GM23338 (cell line): ENCODE results near the gene MXRA7. TPM values are rescaled to one million over a fixed set of nuclear protein-coding genes. Genes with fewer than 3 reads are reported as not detected.
A peak's percentile ranks its signal among the peaks of the same experiment; 100 is the strongest.

Source experiments
- ATAC-seq: fragments of 200-7000 bp; cut with Tn5 transposase; 3 replicates; pipeline ENCODE4 v1.9.1; 2020
- DNase-seq: peaks from one replicate; pipeline ENCODE4 v3.0.0-alpha.2; 2015; ENCODE audit warnings: low spot score
- H2AFZ ChIP-seq: fragments of 200-600 bp; sonication (generic); 2 replicates; pipeline ENCODE4 v1.8.0; 2016; ENCODE audit warnings: antibody characterized with exemption, mild to moderate bottlenecking, moderate library complexity
- H3F3A ChIP-seq: fragments of 200-600 bp; sonication (generic); replicated peaks from 2 replicates; pipeline ENCODE4 v1.8.0; 2017; ENCODE audit warnings: antibody characterized with exemption, mixed run types, low read depth
- H3K27ac ChIP-seq: fragments of 200-600 bp; sonication (generic); 2 replicates; pipeline ENCODE4 v1.6.1; 2016; ENCODE audit warnings: low read depth
- H3K27me3 ChIP-seq: fragments of 200-600 bp; sonication (generic); 2 replicates; pipeline ENCODE4 v1.8.0; 2016; ENCODE audit warnings: mild to moderate bottlenecking, mixed run types, moderate library complexity; ENCODE audit not compliant: insufficient read depth
- H3K36me3 ChIP-seq: fragments of 200-600 bp; sonication (generic); 2 replicates; pipeline ENCODE4 v1.8.0; 2016; ENCODE audit warnings: mild to moderate bottlenecking; ENCODE audit not compliant: insufficient read depth
- H3K4me1 ChIP-seq: fragments of 200-600 bp; sonication (generic); 2 replicates; pipeline ENCODE4 v1.8.0; 2016; ENCODE audit warnings: mild to moderate bottlenecking, moderate library complexity; ENCODE audit not compliant: insufficient read depth
- H3K4me2 ChIP-seq: fragments of 200-600 bp; sonication (generic); 2 replicates; pipeline ENCODE4 v1.7.1; 2017; ENCODE audit warnings: mixed run types
- H3K4me3 ChIP-seq: fragments of 200-600 bp; sonication (generic); 2 replicates; pipeline ENCODE4 v1.6.1; 2016; ENCODE audit warnings: mixed run types
- H3K79me2 ChIP-seq: fragments of 200-600 bp; sonication (generic); replicated peaks from 2 replicates; pipeline ENCODE4 v1.8.0; 2017; ENCODE audit warnings: mild to moderate bottlenecking; ENCODE audit not compliant: insufficient read depth
- H3K9me2 ChIP-seq: fragments of 200-600 bp; sonication (generic); 2 replicates; pipeline ENCODE4 v1.8.0; 2017; ENCODE audit not compliant: insufficient read depth
- H4K20me1 ChIP-seq: fragments of 200-600 bp; sonication (generic); replicated peaks from 2 replicates; pipeline ENCODE4 v1.8.0; 2017; ENCODE audit warnings: mild to moderate bottlenecking; ENCODE audit not compliant: insufficient read depth
- H3K27ac Mint-ChIP-seq: 2 replicates; pipeline ENCODE4 v1.8.0; 2020; ENCODE audit warnings: inconsistent platforms, mild to moderate bottlenecking, moderate library complexity, mixed read lengths
- H3K27me3 Mint-ChIP-seq: 3 replicates; pipeline ENCODE4 v1.8.0; 2022; ENCODE audit warnings: low read depth, mild to moderate bottlenecking, moderate library complexity, mixed read lengths, inconsistent platforms; ENCODE audit not compliant: insufficient read depth, poor library complexity
- H3K36me3 Mint-ChIP-seq: 3 replicates; pipeline ENCODE4 v1.8.0; 2021; ENCODE audit warnings: low read depth, mild to moderate bottlenecking, inconsistent platforms, moderate library complexity, mixed read lengths
- H3K4me1 Mint-ChIP-seq: 3 replicates; pipeline ENCODE4 v1.8.0; 2020; ENCODE audit warnings: mild to moderate bottlenecking, inconsistent platforms, mixed read lengths
- H3K4me3 Mint-ChIP-seq: 3 replicates; pipeline ENCODE4 v1.8.0; 2021; ENCODE audit warnings: moderate library complexity, mild to moderate bottlenecking, inconsistent platforms, mixed read lengths
- H3K9me3 Mint-ChIP-seq: 3 replicates; pipeline ENCODE4 v1.8.0; 2020; ENCODE audit warnings: moderate library complexity, mild to moderate bottlenecking, inconsistent platforms, mixed read lengths
- CREB1 ChIP-seq: fragments of 250-450 bp; sonication (Bioruptor Pico); IDR thresholded peaks from 2 replicates; pipeline ENCODE4 v1.5.0; 2020; ENCODE audit warnings: low read depth, mild to moderate bottlenecking, moderate library complexity
- CTCF ChIP-seq, 2 experiments: fragments of 200-600 bp in 1 of 2; sonication (generic) in 1 of 2; conservative IDR thresholded peaks; 2 replicates each; pipeline versions ENCODE4 v1.5.1 to v1.6.1; 2016 to 2017; ENCODE audit warnings: antibody characterized with exemption in 2 of 2, low read depth in 2 of 2, mild to moderate bottlenecking in 2 of 2, moderate library complexity in 1 of 2
- EZH2 ChIP-seq: fragments of 200-600 bp; sonication (generic); IDR thresholded peaks from one replicate; pipeline ENCODE4 v1.8.0; 2017; ENCODE audit warnings: antibody characterized with exemption, mild to moderate bottlenecking, low read depth; ENCODE audit not compliant: unreplicated experiment
- EZH2phosphoT487 ChIP-seq: fragments of 200-600 bp; sonication (generic); IDR thresholded peaks from one replicate; pipeline ENCODE4 v1.8.1; 2018; ENCODE audit warnings: antibody characterized with exemption; ENCODE audit not compliant: unreplicated experiment
- JUNB ChIP-seq: IDR thresholded peaks from one replicate; pipeline ENCODE4 v1.6.1; 2016; ENCODE audit warnings: antibody characterized with exemption; ENCODE audit not compliant: unreplicated experiment
- NANOG ChIP-seq: IDR thresholded peaks from 2 replicates; pipeline ENCODE4 v1.6.1; 2016; ENCODE audit warnings: antibody characterized with exemption, borderline replicate concordance
- POLR2AphosphoS5 ChIP-seq: IDR thresholded peaks from 2 replicates; pipeline ENCODE4 v1.6.1; 2016; ENCODE audit warnings: antibody characterized with exemption, low read depth
- STAT1 ChIP-seq: IDR thresholded peaks from one replicate; pipeline ENCODE4 v1.6.1; 2016; ENCODE audit warnings: antibody characterized with exemption; ENCODE audit not compliant: unreplicated experiment
- ZNF114 ChIP-seq: fragments of 250-450 bp; sonication (Bioruptor Pico); IDR thresholded peaks from 2 replicates; pipeline ENCODE4 v1.5.0; 2020; ENCODE audit warnings: mild to moderate bottlenecking, moderate library complexity
- ZNF331 ChIP-seq: fragments of 250-450 bp; sonication (Bioruptor Pico); IDR thresholded peaks from 2 replicates; pipeline ENCODE4 v1.5.0; 2020; ENCODE audit warnings: low read depth, mild to moderate bottlenecking, moderate library complexity
- ZNF462 ChIP-seq: fragments of 250-450 bp; sonication (Bioruptor Pico); IDR thresholded peaks from 2 replicates; pipeline ENCODE4 v1.5.0; 2020; ENCODE audit warnings: mild to moderate bottlenecking, moderate library complexity
- polyA plus RNA-seq: library from polyadenylated mRNA; unstranded; fragments of >200 nt; fragmentation: Nextera tagmentation; extraction: Ambion mirVana; gene quantifications from 2 replicates; pipeline ENCODE4 v1.2.1, GENCODE V29; 2016
- total RNA-seq: library from RNA; depleted of rRNA; stranded (reverse); fragments of >200 nt; shearing (Covaris generic); gene quantifications from 2 replicates; pipeline ENCODE4 v1.2.3, GENCODE V29; 2014
- TF ChIP-seq, protein P1 (sequence below): IDR thresholded peaks from one replicate; pipeline ENCODE4 v1.6.1; 2018; ENCODE audit warnings: antibody characterized with exemption; ENCODE audit not compliant: unreplicated experiment
- TF ChIP-seq, protein P2 (sequence below): IDR thresholded peaks from 2 replicates; pipeline ENCODE4 v1.6.1; 2016; ENCODE audit warnings: antibody characterized with exemption

MXRA7 gene
- total and polyA plus RNA-seq, 2 experiments from 2014 or later = 12.1 to 46.6 TPM

DNA sequence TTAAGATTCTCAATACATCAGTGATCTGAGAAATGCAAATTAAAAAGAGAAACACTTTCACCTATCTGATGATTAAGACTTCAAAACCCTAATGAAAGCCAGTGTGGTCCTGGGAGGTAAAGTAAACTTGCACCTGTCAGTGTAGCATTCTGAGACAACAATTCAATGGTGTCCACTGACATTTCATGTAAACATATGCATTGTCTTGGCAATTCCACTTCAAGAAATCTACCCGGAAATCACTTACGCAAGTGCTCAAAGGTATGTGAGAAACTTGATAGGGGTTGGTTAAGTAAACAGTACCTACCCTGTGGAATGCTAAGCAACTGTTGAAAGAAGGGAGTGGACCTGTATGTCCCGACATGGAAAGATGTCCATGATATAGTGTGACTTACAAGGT is 69.3 kb downstream of the MXRA7 start:
- peaks cover 8% of the 10 kb centered on the region for H3K27me3 Mint-ChIP-seq
- Histone ChIP-seq H2AFZ (no peak overlapping the region), H3K27ac (no peak overlapping the region), H3K9me2 (peaks cover 9% of the 10 kb centered on the region; the same call in 1 of the 2 replicates), H3K4me2 (no peak overlapping the region; the same call in 1 of the 2 replicates), H4K20me1 (no peaks in the 10 kb centered on the region), H3F3A (no peaks in the 10 kb centered on the region), H3K4me3 (no peak overlapping the region), H3K79me2 (no peaks in the 10 kb centered on the region), H3K36me3 (no peaks in the 10 kb centered on the region), H3K4me1 (peaks cover 14% of the 10 kb centered on the region), H3K27me3 (no peaks in the 10 kb centered on the region)
- TF ChIP-seq STAT1 = no peak
- TF ChIP-seq ZNF331 (CRISPR knock-in tag) = no peak
- no peak for TF ChIP-seq CREB1
- no peak for TF ChIP-seq CTCF (conservative IDR thresholded peaks at IDR 0.05; ENCODE audit: low read depth in 2 of 2)
- TF ChIP-seq EZH2phosphoT487 = no peak
- TF ChIP-seq ZNF462 (CRISPR knock-in tag) = no peak
- TF ChIP-seq JUNB = no peak
- TF ChIP-seq, protein P1, sequence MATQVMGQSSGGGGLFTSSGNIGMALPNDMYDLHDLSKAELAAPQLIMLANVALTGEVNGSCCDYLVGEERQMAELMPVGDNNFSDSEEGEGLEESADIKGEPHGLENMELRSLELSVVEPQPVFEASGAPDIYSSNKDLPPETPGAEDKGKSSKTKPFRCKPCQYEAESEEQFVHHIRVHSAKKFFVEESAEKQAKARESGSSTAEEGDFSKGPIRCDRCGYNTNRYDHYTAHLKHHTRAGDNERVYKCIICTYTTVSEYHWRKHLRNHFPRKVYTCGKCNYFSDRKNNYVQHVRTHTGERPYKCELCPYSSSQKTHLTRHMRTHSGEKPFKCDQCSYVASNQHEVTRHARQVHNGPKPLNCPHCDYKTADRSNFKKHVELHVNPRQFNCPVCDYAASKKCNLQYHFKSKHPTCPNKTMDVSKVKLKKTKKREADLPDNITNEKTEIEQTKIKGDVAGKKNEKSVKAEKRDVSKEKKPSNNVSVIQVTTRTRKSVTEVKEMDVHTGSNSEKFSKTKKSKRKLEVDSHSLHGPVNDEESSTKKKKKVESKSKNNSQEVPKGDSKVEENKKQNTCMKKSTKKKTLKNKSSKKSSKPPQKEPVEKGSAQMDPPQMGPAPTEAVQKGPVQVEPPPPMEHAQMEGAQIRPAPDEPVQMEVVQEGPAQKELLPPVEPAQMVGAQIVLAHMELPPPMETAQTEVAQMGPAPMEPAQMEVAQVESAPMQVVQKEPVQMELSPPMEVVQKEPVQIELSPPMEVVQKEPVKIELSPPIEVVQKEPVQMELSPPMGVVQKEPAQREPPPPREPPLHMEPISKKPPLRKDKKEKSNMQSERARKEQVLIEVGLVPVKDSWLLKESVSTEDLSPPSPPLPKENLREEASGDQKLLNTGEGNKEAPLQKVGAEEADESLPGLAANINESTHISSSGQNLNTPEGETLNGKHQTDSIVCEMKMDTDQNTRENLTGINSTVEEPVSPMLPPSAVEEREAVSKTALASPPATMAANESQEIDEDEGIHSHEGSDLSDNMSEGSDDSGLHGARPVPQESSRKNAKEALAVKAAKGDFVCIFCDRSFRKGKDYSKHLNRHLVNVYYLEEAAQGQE = no peak
- TF ChIP-seq, protein P2, sequence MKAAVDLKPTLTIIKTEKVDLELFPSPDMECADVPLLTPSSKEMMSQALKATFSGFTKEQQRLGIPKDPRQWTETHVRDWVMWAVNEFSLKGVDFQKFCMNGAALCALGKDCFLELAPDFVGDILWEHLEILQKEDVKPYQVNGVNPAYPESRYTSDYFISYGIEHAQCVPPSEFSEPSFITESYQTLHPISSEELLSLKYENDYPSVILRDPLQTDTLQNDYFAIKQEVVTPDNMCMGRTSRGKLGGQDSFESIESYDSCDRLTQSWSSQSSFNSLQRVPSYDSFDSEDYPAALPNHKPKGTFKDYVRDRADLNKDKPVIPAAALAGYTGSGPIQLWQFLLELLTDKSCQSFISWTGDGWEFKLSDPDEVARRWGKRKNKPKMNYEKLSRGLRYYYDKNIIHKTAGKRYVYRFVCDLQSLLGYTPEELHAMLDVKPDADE = no peak
- no peak for TF ChIP-seq ZNF114 (CRISPR knock-in tag)
- no peak for TF ChIP-seq EZH2
- no peak for TF ChIP-seq NANOG
- TF ChIP-seq POLR2AphosphoS5 = no peak
- H3K27ac Mint-ChIP-seq = no peak overlapping the region
- DNase-seq (peak; percentile 42), ATAC-seq (no peak; the same call in 2 of the 3 replicates)
- H3K9me3 Mint-ChIP-seq = no peaks in the 10 kb centered on the region
- no peaks in the 10 kb centered on the region for H3K36me3 Mint-ChIP-seq
- H3K4me3 Mint-ChIP-seq = no peak overlapping the region
- peaks cover 20% of the 10 kb centered on the region for H3K4me1 Mint-ChIP-seq
